Measurements from ENCODE around the gene BLCAP. TPM values are rescaled to one million over a fixed set of nuclear protein-coding genes. Genes with fewer than 3 reads are reported as not detected.
"Not testable (repeated sequence)": the region's sequence is repeated elsewhere in the genome, so short reads cannot be mapped to it uniquely, and the experiment has no call there.

Gene BLCAP
- total RNA-seq, 1 experiment from 2014 or later, result 24.9 TPM

DNA sequence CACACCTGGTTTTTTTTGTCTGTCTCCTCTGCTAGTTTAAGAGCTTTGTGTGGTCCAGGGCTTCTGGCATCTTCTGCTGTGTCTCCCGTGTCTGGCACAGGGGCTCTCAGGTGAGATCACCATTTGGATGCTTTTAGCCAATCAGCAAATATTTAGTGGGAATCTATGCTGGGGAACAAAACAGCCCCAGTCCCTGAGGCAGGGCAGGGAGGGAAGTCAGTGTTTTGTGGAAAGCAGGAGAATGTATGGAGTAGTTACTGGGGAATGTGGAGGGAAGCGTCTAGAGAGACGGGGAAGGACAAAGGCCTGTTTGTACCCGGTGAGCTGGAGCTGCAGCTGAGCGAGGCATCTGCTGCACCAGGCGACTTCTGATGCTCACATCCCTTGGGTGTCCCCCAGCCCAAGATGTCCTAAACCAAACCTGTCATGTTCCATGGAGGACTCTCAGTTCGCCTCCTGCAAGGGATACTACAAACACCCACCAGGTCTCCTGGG, 55.9 kb downstream of the BLCAP start:
- in situ Hi-C loops (cut with HindIII; ENCODE audit: low sequenced_read_pairs), result no loop called here
- DNase-seq (ENCODE audit: low spot score), result no peak

DNA sequence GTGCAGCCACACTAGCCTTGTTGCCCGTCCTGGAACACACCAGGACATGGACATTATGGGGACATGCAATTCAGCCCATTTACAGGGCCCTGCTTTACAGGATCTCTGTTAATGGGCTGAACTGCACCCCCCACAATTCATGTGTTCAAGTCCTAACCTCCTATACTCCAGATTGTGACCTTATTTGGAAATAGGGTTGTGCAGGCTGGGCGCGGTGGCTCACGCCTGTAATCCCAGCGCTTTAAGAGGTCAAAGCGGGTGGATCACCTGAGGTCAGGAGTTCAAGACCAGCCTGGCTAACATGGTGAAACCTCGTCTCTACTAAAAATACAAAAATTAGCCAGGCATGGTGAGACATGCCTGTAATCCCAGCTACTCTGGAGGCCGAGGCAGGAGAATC, 57.5 kb downstream of the BLCAP start:
- DNase-seq (ENCODE audit: low spot score); in situ Hi-C loops (cut with HindIII; ENCODE audit: low sequenced_read_pairs): not testable (repeated sequence)

DNA sequence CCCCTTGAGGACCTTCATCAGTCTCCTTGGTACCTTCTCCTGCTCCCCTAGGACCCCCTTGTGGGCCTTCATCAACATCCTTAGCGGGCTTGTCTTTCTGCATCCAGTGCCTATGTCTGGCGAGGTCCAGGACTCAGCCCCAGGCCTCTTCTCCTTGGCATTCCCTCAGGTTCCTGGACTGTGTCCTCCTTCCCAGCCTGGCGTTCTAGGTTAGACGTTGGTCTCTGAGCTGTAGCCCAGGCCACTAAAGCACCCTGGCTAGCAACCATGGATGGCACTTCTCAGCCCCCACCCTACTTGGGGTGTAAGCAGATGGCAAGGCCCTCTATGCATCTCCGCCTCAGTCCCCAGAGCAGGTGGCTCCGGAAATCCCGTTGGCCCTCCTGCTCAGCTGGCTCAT, 58.1 kb downstream of the BLCAP start:
- in situ Hi-C loops (cut with HindIII; ENCODE audit: low sequenced_read_pairs), result no loop called here
- DNase-seq (ENCODE audit: low spot score), result no peak

DNA sequence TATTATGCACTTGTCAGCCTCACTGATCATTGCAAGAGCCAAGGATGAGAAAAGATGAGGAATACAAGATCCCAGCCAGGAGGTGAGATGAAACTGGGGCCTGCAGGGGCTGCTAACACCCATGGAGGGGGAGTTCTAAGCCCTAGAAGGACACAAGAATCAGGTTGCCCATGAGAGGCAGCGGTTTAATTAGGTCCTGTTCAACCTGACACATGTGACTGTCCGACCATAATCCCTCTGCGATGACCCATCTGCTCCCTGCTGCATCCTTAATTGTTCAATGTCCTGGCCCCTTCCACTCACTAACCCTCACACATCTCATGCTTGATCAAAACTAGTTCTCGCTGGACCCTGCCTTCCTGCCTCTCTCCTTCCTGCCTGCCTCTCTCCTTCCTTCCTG, 58.8 kb downstream of the BLCAP start:
- in situ Hi-C loops (cut with HindIII; ENCODE audit: low sequenced_read_pairs), result no loop called here
- DNase-seq (ENCODE audit: low spot score), result no peak

Other genes with a start within 250 kb of the BLCAP start
- 70.1 and 73.5 TPM in 2 replicates for gene MANBAL, start 238.2 kb downstream of the BLCAP start, total RNA-seq (2014; rRNA removed; shearing (Covaris generic))
- 15.9 and 16.8 TPM in 2 replicates for gene SRC, start 181.7 kb downstream of the BLCAP start, total RNA-seq (2014; rRNA removed; shearing (Covaris generic))
- gene NNAT, start 6.6 kb downstream of the BLCAP start, total RNA-seq (2014; rRNA removed; shearing (Covaris generic)), result not detected in 2 replicates
- gene CTNNBL1, start 166.2 kb upstream of the BLCAP start, total RNA-seq (2014; rRNA removed; shearing (Covaris generic)), result 81.2 and 119 TPM in 2 replicates